Measurements from ENCODE around the gene ZSWIM3.

The ZSWIM3 gene

DNA sequence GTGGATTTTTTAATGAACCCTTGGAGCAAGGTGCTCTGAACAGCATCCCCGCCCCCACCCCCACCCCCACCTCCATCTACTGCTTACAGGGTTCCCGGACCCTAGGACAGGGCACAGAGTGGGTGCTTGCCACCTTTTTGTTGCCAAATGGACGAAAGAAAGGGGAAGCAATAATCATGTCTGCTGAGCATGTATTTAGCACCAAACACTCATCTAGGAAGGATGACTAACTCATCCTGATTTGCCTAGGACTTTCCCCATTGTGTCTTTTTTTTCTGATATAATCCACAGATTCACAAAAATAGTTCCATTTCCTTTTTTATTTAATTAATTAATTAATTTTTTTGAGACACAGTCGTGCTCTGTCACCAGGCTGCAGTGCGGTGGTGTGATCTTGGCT, 55.7 kb downstream of the ZSWIM3 start:
- peaks cover 10% of the 10 kb centered on the region for H3K79me1 ChIP-seq (ENCODE audit: low read length)
- DNase-seq = no peak
- no peak overlapping the region for H3K4me3 ChIP-seq (ENCODE audit: low read depth, low read length)
- no peak overlapping the region for H3K4me2 ChIP-seq (ENCODE audit: low read length)
- H2BK12ac ChIP-seq (ENCODE audit: low read length) = no peak overlapping the region
- no peaks in the 10 kb centered on the region for H3K9me3 ChIP-seq (ENCODE audit: insufficient read depth, low read depth, low read length)
- H3K27me3 ChIP-seq (ENCODE audit: insufficient read depth, low read length) = no peaks in the 10 kb centered on the region
- H3K36me3 ChIP-seq (ENCODE audit: control insufficient read depth in 1 of 2, insufficient read depth in 2 of 2, low read length in 2 of 2) = no peaks in the 10 kb centered on the region
- H3K4me1 ChIP-seq (ENCODE audit: control insufficient read depth in 1 of 2, insufficient read depth in 2 of 2, low read length in 2 of 2) = peaks cover 11% of the 10 kb centered on the region in 2 experiments
- no peak overlapping the region for H3K4ac ChIP-seq (ENCODE audit: low read depth, low read length)
- no peak overlapping the region for H4K8ac ChIP-seq (ENCODE audit: low read depth, low read length)
- no peak overlapping the region for H3K18ac ChIP-seq (ENCODE audit: low read length)
- H3K9ac ChIP-seq (ENCODE audit: low read length) = no peak overlapping the region
- no CpG with 5 or more reads among the region's 5 CpGs for WGBS (ENCODE audit: extremely low coverage, insufficient coverage, insufficient read length)
- no peaks in the 10 kb centered on the region for H3K79me2 ChIP-seq (ENCODE audit: control insufficient read depth, insufficient read depth, low read length, poor library complexity)
- H3K23ac ChIP-seq (ENCODE audit: low read length) = no peak overlapping the region
- H2BK5ac ChIP-seq (ENCODE audit: low read depth, low read length, poor library complexity) = no peak overlapping the region
- no peak overlapping the region for H4K91ac ChIP-seq (ENCODE audit: low read depth, low read length)
- H2AFZ ChIP-seq (ENCODE audit: insufficient read depth, low read length, poor library complexity) = no peak overlapping the region
- no peak overlapping the region for H3K27ac ChIP-seq (ENCODE audit: low read depth, low read length)
- no peak overlapping the region for H3K14ac ChIP-seq (ENCODE audit: low read length)
- no peak overlapping the region for H2AK5ac ChIP-seq (ENCODE audit: low read length)
- H4K12ac ChIP-seq (ENCODE audit: low read depth, low read length) = no peak overlapping the region
- no peak overlapping the region for H2BK120ac ChIP-seq (ENCODE audit: insufficient read depth, low read length, poor library complexity)

DNA sequence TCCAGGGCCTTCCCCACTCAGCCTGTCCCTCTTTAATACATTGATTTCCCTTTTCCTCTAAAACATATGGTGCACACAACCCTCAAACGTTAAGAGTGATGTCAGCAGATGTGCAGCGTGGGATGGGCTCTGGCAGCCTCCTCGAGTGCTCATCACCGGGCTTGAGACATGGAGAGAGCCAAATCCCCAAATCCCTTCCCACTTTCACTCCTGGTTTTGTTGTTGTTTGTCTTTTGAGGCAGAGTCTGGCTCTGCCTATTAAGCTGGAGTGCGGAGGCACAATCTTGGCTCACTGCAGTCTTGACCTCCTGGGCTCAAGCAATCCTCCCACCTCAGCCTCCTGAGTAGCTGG, 60.4 kb downstream of the ZSWIM3 start:
- H3K79me2 ChIP-seq (ENCODE audit: control insufficient read depth, insufficient read depth, low read length, poor library complexity) = no peaks in the 10 kb centered on the region

DNA sequence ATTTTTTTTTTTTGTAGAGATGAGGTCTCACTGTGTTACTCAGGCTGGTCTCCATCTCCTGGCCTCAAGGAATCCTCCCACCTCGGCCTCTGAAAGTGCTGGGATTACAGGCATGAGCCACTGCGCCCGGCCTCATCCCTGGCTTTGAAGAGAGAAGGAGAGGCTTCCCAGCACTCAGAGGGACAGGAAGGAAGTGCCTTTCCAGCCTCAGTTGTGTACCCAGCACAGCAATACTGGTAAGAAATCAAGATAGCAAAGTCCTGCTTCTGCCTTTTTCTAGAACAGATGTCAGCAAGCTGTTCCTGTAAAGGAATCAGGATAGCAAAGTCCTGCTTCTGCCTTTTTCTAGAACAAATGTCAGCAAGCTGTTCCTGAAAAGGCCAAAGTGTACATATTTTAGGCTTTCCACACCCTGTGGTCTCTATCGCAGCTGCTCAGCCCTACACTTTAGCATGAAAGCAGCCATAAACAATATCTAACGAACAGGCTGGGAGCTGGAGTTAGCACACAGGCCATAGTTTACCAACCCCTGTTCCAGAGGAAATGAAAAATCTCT, 60.8 kb downstream of the ZSWIM3 start:
- no peaks in the 10 kb centered on the region for H3K36me3 ChIP-seq (ENCODE audit: control insufficient read depth in 1 of 2, insufficient read depth in 2 of 2, low read length in 2 of 2)
- no peak overlapping the region for H3K18ac ChIP-seq (ENCODE audit: low read length)
- no peak overlapping the region for H3K23ac ChIP-seq (ENCODE audit: low read length)
- no peak overlapping the region for H2BK12ac ChIP-seq (ENCODE audit: low read length)
- H3K27me3 ChIP-seq (ENCODE audit: insufficient read depth, low read length) = no peaks in the 10 kb centered on the region
- no peaks in the 10 kb centered on the region for H3K9me3 ChIP-seq (ENCODE audit: insufficient read depth, low read depth, low read length)
- H3K14ac ChIP-seq (ENCODE audit: low read length) = no peak overlapping the region
- H3K79me2 ChIP-seq (ENCODE audit: control insufficient read depth, insufficient read depth, low read length, poor library complexity) = no peaks in the 10 kb centered on the region
- H4K8ac ChIP-seq (ENCODE audit: low read depth, low read length) = no peak overlapping the region
- no peak overlapping the region for H4K12ac ChIP-seq (ENCODE audit: low read depth, low read length)
- H2BK120ac ChIP-seq (ENCODE audit: insufficient read depth, low read length, poor library complexity) = no peak overlapping the region
- no peak overlapping the region for H3K27ac ChIP-seq (ENCODE audit: low read depth, low read length)
- no peaks in the 10 kb centered on the region for H3K79me1 ChIP-seq (ENCODE audit: low read length)
- H4K91ac ChIP-seq (ENCODE audit: low read depth, low read length) = no peak overlapping the region
- H3K4me3 ChIP-seq (ENCODE audit: low read depth, low read length) = no peak overlapping the region
- H3K4me2 ChIP-seq (ENCODE audit: low read length) = no peak overlapping the region
- no CpG with 5 or more reads among the region's 5 CpGs for WGBS (ENCODE audit: extremely low coverage, insufficient coverage, insufficient read length)
- H2BK5ac ChIP-seq (ENCODE audit: low read depth, low read length, poor library complexity) = no peak overlapping the region
- H3K9ac ChIP-seq (ENCODE audit: low read length) = no peak overlapping the region
- H2AFZ ChIP-seq (ENCODE audit: insufficient read depth, low read length, poor library complexity) = no peak overlapping the region
- no peak overlapping the region for H2AK5ac ChIP-seq (ENCODE audit: low read length)
- no peaks in the 10 kb centered on the region for H3K4me1 ChIP-seq (ENCODE audit: control insufficient read depth in 1 of 2, insufficient read depth in 2 of 2, low read length in 2 of 2)
- no peak overlapping the region for H3K4ac ChIP-seq (ENCODE audit: low read depth, low read length)
- DNase-seq = no peak

More for the DNA sequence above, 60.4 kb downstream of the ZSWIM3 start:
- no peak for DNase-seq
- no peaks in the 10 kb centered on the region for H3K27me3 ChIP-seq (ENCODE audit: insufficient read depth, low read length)
- H4K91ac ChIP-seq (ENCODE audit: low read depth, low read length) = no peak overlapping the region
- no CpG with 5 or more reads among the region's 5 CpGs for WGBS (ENCODE audit: extremely low coverage, insufficient coverage, insufficient read length)
- no peak overlapping the region for H3K18ac ChIP-seq (ENCODE audit: low read length)
- H3K14ac ChIP-seq (ENCODE audit: low read length) = no peak overlapping the region
- H2BK12ac ChIP-seq (ENCODE audit: low read length) = no peak overlapping the region
- H4K8ac ChIP-seq (ENCODE audit: low read depth, low read length) = no peak overlapping the region
- H2BK120ac ChIP-seq (ENCODE audit: insufficient read depth, low read length, poor library complexity) = no peak overlapping the region
- no peaks in the 10 kb centered on the region for H3K4me1 ChIP-seq (ENCODE audit: control insufficient read depth in 1 of 2, insufficient read depth in 2 of 2, low read length in 2 of 2)
- no peak overlapping the region for H3K4me3 ChIP-seq (ENCODE audit: low read depth, low read length)
- no peak overlapping the region for H3K4ac ChIP-seq (ENCODE audit: low read depth, low read length)
- no peak overlapping the region for H3K4me2 ChIP-seq (ENCODE audit: low read length)
- H4K12ac ChIP-seq (ENCODE audit: low read depth, low read length) = no peak overlapping the region
- H3K27ac ChIP-seq (ENCODE audit: low read depth, low read length) = no peak overlapping the region
- H3K9me3 ChIP-seq (ENCODE audit: insufficient read depth, low read depth, low read length) = no peaks in the 10 kb centered on the region
- H3K23ac ChIP-seq (ENCODE audit: low read length) = no peak overlapping the region
- H2BK5ac ChIP-seq (ENCODE audit: low read depth, low read length, poor library complexity) = no peak overlapping the region
- no peak overlapping the region for H2AK5ac ChIP-seq (ENCODE audit: low read length)
- no peaks in the 10 kb centered on the region for H3K79me1 ChIP-seq (ENCODE audit: low read length)
- H3K9ac ChIP-seq (ENCODE audit: low read length) = no peak overlapping the region
- H3K36me3 ChIP-seq (ENCODE audit: control insufficient read depth in 1 of 2, insufficient read depth in 2 of 2, low read length in 2 of 2) = no peaks in the 10 kb centered on the region
- no peak overlapping the region for H2AFZ ChIP-seq (ENCODE audit: insufficient read depth, low read length, poor library complexity)

DNA sequence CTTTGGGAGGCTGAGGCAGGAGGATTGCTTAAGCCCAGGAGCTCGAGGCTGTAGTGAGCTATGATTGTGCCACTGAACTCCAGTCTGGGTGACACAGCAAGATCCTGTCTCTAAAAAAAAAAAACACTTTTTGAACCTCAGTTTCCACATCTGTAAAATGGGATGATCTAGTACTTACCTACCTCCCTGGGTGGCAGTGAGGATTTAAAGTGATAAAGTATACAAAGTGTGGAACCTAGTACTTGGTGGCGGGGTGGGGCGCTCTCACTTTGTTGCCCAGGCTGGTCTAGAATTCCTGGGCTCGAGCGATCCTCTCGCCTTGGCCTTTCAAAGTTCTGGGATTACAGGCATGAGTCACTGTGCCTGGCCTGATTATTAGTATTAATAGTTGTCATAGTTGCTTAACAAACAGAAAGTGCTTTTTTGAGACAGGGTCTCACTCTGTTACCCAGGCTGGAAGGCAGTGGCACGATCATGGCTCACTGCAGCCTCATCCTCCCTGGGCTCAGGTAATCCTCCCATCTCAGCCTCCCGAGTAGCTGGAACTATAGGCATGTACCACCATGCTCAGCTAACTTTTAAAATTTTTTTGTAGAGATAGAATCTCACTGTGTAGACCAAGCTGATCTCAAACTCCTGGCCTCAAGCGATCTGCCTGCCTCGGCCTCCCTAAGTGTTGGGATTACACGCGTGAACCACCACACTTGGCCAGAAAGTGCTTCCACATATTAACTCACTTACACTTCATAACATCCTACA, 61.5 kb downstream of the ZSWIM3 start:
- Histone ChIP-seq H3K14ac (ENCODE audit: low read length) (no peak overlapping the region), H4K12ac (ENCODE audit: low read depth, low read length) (no peak overlapping the region), H2AK5ac (ENCODE audit: low read length) (no peak overlapping the region), H2BK12ac (ENCODE audit: low read length) (no peak overlapping the region), H3K18ac (ENCODE audit: low read length) (no peak overlapping the region), H3K27me3 (ENCODE audit: insufficient read depth, low read length) (no peaks in the 10 kb centered on the region), H4K91ac (ENCODE audit: low read depth, low read length) (no peak overlapping the region), H3K4me3 (ENCODE audit: low read depth, low read length) (no peak overlapping the region), H3K9ac (ENCODE audit: low read length) (no peak overlapping the region), H3K36me3 (ENCODE audit: control insufficient read depth in 1 of 2, insufficient read depth in 2 of 2, low read length in 2 of 2) (no peaks in the 10 kb centered on the region), H3K4me1 (ENCODE audit: control insufficient read depth in 1 of 2, insufficient read depth in 2 of 2, low read length in 2 of 2) (no peaks in the 10 kb centered on the region), H2AFZ (ENCODE audit: insufficient read depth, low read length, poor library complexity) (no peak overlapping the region), H4K8ac (ENCODE audit: low read depth, low read length) (no peak overlapping the region), H3K23ac (ENCODE audit: low read length) (no peak overlapping the region), H3K4me2 (ENCODE audit: low read length) (no peak overlapping the region), H3K27ac (ENCODE audit: low read depth, low read length) (no peak overlapping the region), H3K79me1 (ENCODE audit: low read length) (no peaks in the 10 kb centered on the region), H2BK120ac (ENCODE audit: insufficient read depth, low read length, poor library complexity) (no peak overlapping the region), H3K9me3 (ENCODE audit: insufficient read depth, low read depth, low read length) (no peaks in the 10 kb centered on the region), H3K4ac (ENCODE audit: low read depth, low read length) (no peak overlapping the region), H2BK5ac (ENCODE audit: low read depth, low read length, poor library complexity) (no peak overlapping the region), H3K79me2 (ENCODE audit: control insufficient read depth, insufficient read depth, low read length, poor library complexity) (no peaks in the 10 kb centered on the region)
- WGBS (ENCODE audit: extremely low coverage, insufficient coverage, insufficient read length) = no CpG with 5 or more reads among the region's 12 CpGs
- peak; percentile 59 to 74 for DNase-seq
